ENCODE measurements around the gene CD33.
A peak's percentile ranks its signal among the peaks of the same experiment; 100 is the strongest.

Gene CD33

GRCh38 chr19:51259348-51260245, 34.7 kb downstream of the CD33 start:
- DNase-seq (ENCODE audit: low read depth), result no peak

- no peak for DNase-seq (ENCODE audit: low read depth)
Observed at GRCh38 chr19:51263808-51264207, 38.9 kb downstream of the CD33 start.

GRCh38 chr19:51271067-51271466, 46.2 kb downstream of the CD33 start:
- no peak for DNase-seq (ENCODE audit: low read depth)

- peak; percentile 10 for DNase-seq (ENCODE audit: low read depth)
Observed at GRCh38 chr19:51272183-51272810, 47.4 kb downstream of the CD33 start.

GRCh38 chr19:51274049-51274770, 49.3 kb downstream of the CD33 start:
- DNase-seq (ENCODE audit: low read depth), result no peak

- DNase-seq (ENCODE audit: low read depth), result no peak
Observed at GRCh38 chr19:51277112-51277511, 52.2 kb downstream of the CD33 start.

- DNase-seq (ENCODE audit: low read depth), result no peak
Observed at GRCh38 chr19:51282335-51282734, 57.5 kb downstream of the CD33 start.

GRCh38 chr19:51285682-51286081, 60.8 kb downstream of the CD33 start:
- no peak for DNase-seq (ENCODE audit: low read depth)
